Testis (tissue), 3 donors: ENCODE measurements around the gene HRC. TPM values are rescaled to one million over a fixed set of nuclear protein-coding genes. Genes with fewer than 3 reads are reported as not detected.

Experiments used
- DNase-seq: peaks from one replicate; pipeline ENCODE4 v3.0.0-alpha.2; 2019
- H3K27ac ChIP-seq, 2 donors: fragments of 200-600 bp; sonication (generic); one replicate each; pipeline ENCODE4 v1.5.1; 2019
- H3K27me3 ChIP-seq: fragments of 200-600 bp; sonication (generic); one replicate; pipeline ENCODE4 v1.5.1; 2019
- H3K36me3 ChIP-seq: fragments of 200-600 bp; sonication (generic); one replicate; pipeline ENCODE4 v1.5.1; 2017; ENCODE audit warnings: low read depth; ENCODE audit errors: missing control alignments
- H3K4me1 ChIP-seq: fragments of 200-600 bp; sonication (generic); one replicate; pipeline ENCODE4 v1.5.1; 2019
- H3K4me3 ChIP-seq, 2 donors: fragments of 200-600 bp; sonication (generic); one replicate each; pipeline ENCODE4 v1.5.1; 2017 to 2019
- H3K9me3 ChIP-seq: fragments of 200-600 bp; sonication (generic); one replicate; pipeline ENCODE4 v1.5.1; 2017
- CTCF ChIP-seq, 3 experiments: fragments of 450-650 bp in 2 of 3; fragments of 200-600 bp in 1 of 3; sonication (generic) in 1 of 3; IDR thresholded peaks; one replicate each; pipeline ENCODE4 v1.5.1; 2016 to 2019; ENCODE audit warnings: antibody characterized with exemption in 3 of 3, mild to moderate bottlenecking in 2 of 3, moderate library complexity in 1 of 3
- POLR2A ChIP-seq: fragments of 450-650 bp; IDR thresholded peaks from one replicate; pipeline ENCODE4 v1.6.1; 2017; ENCODE audit warnings: antibody characterized with exemption, mild to moderate bottlenecking, moderate library complexity
- WGBS, 2 donors: methylation state at CpG; one replicate each; pipeline ENCODE4 v1.1.5; 2018; 5-methylcytosine and 5-hydroxymethylcytosine counted together
- intact Hi-C: fragments of 100-400 bp; cut with DNase I; formaldehyde crosslinking; loops from one replicate; pipeline ENCODE4 v1.15.1; 2023; ENCODE audit warnings: low total_unique reads
- polyA plus RNA-seq: library from polyadenylated mRNA; stranded (reverse); fragments of 350-450 nt; fragmentation: Illumina TruSeq; extraction: RNeasy Lipid Tissue Mini Kit (QIAGEN cat#74804); gene quantifications from one replicate; pipeline ENCODE4 v1.2.3, GENCODE V29; 2014; ENCODE audit warnings: low read depth, low replicate concordance; ENCODE audit not compliant: insufficient read depth
- total RNA-seq, 2 donors: library from RNA; depleted of rRNA; stranded (reverse); fragments of >200 nt; gene quantifications; one replicate each; pipeline ENCODE4 v1.2.3, GENCODE V29; 2016

HRC gene
- total and polyA plus RNA-seq, 3 donors from 2014 or later, result 1.8 to 5.4 (median 4.1) TPM

- Histone ChIP-seq H3K27ac (peak overlapping the region; percentile 69 to 94), H3K4me1 (peaks cover 26% of the 10 kb centered on the region), H3K9me3 (no peaks in the 10 kb centered on the region), H3K27me3 (no peaks in the 10 kb centered on the region), H3K4me3 (peak overlapping the region; percentile 50 to 56), H3K36me3 (no peaks in the 10 kb centered on the region)
- 38 to 58% methylated on average over 20 to 26 of the region's 26 CpGs for WGBS, 2 donors
- no peak for TF ChIP-seq POLR2A
- no peak for TF ChIP-seq CTCF (IDR thresholded peaks at IDR 0.05)
- DNase-seq, result no peak
- intact Hi-C loops, result no loop called here
Observed at GRCh38 chr19:49117677-49118564, 37.3 kb downstream of the HRC start.

- Histone ChIP-seq H3K4me1 (peaks cover 26% of the 10 kb centered on the region), H3K27ac (no peak overlapping the region), H3K4me3 (no peak overlapping the region), H3K36me3 (no peaks in the 10 kb centered on the region), H3K27me3 (no peaks in the 10 kb centered on the region), H3K9me3 (no peaks in the 10 kb centered on the region)
- DNase-seq, result no peak
- TF ChIP-seq CTCF (IDR thresholded peaks at IDR 0.05), result no peak
- no peak for TF ChIP-seq POLR2A
- intact Hi-C loops, result no loop called here
- WGBS, 2 donors, result 56 to 65% methylated on average over 1 of the region's 1 CpG
Observed at GRCh38 chr19:49116544-49116943, 38.7 kb downstream of the HRC start.

- H3K4me1 ChIP-seq, result peaks cover 28% of the 10 kb centered on the region
- no peaks in the 10 kb centered on the region for H3K9me3 ChIP-seq
- peak; percentile 72 for DNase-seq
- H3K27ac ChIP-seq, result peak overlapping the region; percentile 81 to 85
- no peaks in the 10 kb centered on the region for H3K36me3 ChIP-seq
- WGBS, 2 donors, result 13 to 16% methylated on average over 34 to 36 of the region's 68 CpGs
- intact Hi-C loops, result no loop called here
- TF ChIP-seq CTCF (IDR thresholded peaks at IDR 0.05), result no peak
- TF ChIP-seq POLR2A, result no peak
- no peaks in the 10 kb centered on the region for H3K27me3 ChIP-seq
- peak overlapping the region; percentile 83 to 90 for H3K4me3 ChIP-seq
Observed at GRCh38 chr19:49114630-49115363, 40.4 kb downstream of the HRC start.

GRCh38 chr19:49113762-49114629 lies 41.2 kb downstream of the HRC start, which contains the start of gene LIN7B:
Gene LIN7B (plus strand): TSS chr19:49114370. CDS start chr19:49114405, 35 bp downstream.
- 1% methylated on average over 26 to 48 of the region's 66 CpGs for WGBS, 2 donors
- peak within 1 kb of the TSS; percentile 83 to 90 for H3K4me3 ChIP-seq
- peak; percentile 61 for DNase-seq
- TF ChIP-seq POLR2A, result no peak
- peak in 2 of 3 experiments; percentile 38 to 42 for TF ChIP-seq CTCF (IDR thresholded peaks at IDR 0.05)
- no peaks in the 10 kb centered on the region for H3K36me3 ChIP-seq
- no peaks in the 10 kb centered on the region for H3K27me3 ChIP-seq
- H3K4me1 ChIP-seq, result peaks cover 23% of the 10 kb centered on the region
- H3K9me3 ChIP-seq, result no peaks in the 10 kb centered on the region
- peak within 1 kb of the TSS; percentile 81 to 85 for H3K27ac ChIP-seq
- intact Hi-C loops, result no loop called here
